Measurements from ENCODE around the gene EPHX1. TPM values are rescaled to one million over a fixed set of nuclear protein-coding genes. Genes with fewer than 3 reads are reported as not detected.

The EPHX1 gene
- total RNA-seq (ENCODE audit: low replicate concordance) = 10.7 and 45.7 TPM in 2 replicates

DNA sequence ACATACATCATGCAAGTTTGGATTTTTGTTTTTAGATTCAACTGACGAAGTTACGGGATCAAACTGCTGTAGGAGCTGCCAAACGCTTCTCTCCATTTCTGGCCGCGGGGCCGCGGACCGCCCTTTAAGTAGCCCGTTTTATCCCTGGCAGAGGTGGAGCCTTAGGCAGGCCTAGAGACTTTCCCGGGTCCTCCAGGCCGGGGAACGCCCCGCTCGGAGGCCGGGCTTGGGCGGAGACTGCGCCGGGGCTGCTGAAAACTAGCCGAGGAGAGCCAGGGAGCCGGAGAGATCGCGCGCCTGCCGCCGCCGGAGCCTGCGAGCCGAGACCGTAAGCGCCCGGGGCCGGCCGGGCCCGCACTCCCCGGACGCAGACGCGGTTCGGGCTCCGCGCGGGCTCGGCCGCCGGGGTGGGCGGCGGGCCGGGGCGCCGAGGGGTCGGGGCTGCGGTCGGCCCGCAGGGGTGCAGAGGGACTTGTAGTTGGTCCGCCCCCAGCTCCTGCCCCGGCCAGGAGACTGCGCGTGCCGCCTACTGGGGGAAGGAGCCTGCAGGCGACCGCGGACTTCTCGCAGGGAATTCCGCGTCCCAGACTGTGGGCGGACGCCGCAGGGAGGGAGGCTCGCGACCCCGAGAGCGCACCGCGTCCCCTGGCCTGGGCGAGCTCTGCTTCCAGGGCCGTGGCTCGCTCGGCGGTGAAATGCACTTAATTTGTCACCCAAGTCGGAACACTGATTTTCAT lies at the start of gene EPHX1:
EPHX1 (plus strand) TSS at position 283 of the 737 bp plus-strand sequence. CDS start 18,606 bp downstream, outside the sequence.

DNA sequence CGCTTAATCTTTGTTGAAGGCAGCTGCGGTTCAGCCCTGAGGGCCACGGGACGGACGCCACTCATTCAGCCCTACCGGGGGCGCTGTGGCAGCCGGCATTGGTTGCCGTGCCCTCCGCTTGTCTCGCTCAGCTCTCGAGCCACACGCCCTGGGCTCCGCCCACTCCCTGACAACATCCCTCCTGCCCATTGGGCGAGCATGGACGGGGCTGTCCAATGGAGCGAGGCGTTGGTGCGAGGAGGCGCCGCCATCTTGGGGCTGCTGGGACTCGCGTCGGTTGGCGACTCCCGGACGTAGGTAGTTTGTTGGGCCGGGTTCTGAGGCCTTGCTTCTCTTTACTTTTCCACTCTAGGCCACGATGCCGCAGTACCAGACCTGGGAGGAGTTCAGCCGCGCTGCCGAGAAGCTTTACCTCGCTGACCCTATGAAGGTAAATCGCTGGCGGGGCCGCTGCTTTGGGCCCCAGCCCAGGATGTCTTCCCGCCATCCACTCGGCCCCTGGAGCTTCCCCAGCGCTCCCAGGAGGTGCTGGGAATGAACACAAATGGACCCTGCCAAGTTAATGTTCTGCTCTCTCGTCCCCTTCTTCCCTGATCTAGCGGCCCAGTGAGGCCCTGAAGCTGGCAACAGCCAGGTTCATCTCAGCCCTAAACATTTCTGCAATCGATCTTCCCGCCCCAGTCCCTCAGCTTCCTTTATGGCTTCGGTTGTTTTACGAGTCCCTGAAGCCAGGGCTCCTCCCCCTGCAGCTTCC lies 32.2 kb upstream of the EPHX1 start, which contains the start of gene SRP9:
SRP9 (plus strand) TSS at position 244 of the 754 bp plus-strand sequence; CDS start at position 359, 115 bp downstream.

DNA sequence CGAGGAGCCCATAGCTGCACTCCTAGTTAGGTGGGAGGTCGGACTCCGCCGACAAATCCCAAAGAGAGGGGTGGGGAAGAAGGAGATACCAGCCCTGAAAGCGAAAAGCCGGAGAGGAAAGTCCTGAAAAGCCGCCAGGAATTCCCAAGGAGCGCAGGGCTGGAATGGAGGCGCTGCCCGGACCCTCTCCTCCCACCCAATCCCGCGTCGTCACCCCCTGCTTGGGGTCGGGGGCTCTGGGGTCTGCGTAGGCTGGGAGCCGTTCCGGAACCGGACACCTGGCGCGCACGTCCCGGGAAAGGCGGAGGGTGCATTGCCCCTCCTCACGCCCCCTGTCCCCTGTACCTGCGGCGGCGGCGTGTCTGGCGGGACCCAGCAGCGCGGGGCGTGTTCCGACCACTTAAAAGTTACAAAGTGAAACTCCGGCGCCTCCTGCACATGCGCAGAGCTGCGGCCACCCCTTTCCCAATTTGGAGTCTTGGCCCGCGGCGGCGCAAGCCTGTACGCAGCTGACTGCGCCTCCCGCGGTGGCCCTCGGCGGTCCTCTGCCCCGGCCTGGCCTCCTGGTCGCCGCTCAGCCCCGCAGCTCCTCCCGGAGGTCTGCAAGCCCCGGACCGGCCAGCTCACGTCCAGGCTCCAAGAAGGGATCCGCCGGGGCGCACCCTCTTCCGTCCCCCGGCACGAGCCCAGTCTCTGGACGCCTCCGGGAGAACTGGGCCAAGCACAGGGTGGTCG lies 72.2 kb downstream of the EPHX1 start, which contains the start of gene TMEM63A:
TMEM63A (minus strand) TSS at position 422 of the 735 bp plus-strand sequence. CDS start 4,800 bp downstream, outside the sequence.

DNA sequence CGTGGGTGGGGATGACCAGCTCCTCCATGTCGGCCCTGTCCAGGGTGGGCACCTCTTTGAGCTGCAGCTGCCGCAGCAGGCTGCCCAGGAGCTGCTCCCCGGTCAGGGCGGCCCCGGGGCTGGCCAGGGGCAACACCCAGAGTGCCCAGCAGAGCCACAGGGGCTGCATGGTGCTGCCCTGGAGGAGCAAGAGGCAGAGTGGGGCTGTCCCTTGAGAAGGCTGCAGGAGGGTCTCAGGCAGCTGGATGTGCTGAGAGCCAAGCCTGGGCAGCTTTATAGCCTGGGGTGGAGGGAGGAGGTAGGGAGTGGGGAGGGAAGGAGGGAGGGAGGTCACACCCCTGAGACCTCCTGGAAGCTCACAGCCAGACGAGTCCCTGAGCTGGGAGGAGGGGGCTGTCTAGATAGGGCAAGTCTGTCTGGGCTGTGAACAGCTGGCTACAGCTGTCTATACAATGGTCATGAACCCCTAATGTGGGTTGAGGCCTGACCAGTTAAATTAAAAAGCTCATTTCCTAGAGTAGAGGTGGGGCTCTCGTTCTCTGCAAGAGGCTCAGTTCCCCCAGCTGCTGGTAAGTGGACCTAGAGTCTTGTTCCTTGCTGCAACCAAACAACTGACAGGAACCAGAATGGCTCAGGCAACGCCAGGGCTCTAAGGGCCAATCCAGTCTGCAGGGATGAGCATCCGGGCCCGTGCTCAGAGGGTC lies 79.1 kb downstream of the EPHX1 start, which contains the start of gene LEFTY1:
LEFTY1 (minus strand) TSS at position 249 of the 704 bp plus-strand sequence; CDS start at position 169, 80 bp downstream.

Other genes starting within 250 kb of the EPHX1 start
- 136 and 155 TPM in 2 replicates for gene ENAH, start 157.0 kb upstream of the EPHX1 start, total RNA-seq (ENCODE audit: low replicate concordance)
- 205 and 218 TPM in 2 replicates for gene SRP9, start 32.3 kb upstream of the EPHX1 start, total RNA-seq (ENCODE audit: low replicate concordance)
- 12.0 and 19.3 TPM in 2 replicates for gene TMEM63A, start 72.3 kb downstream of the EPHX1 start, total RNA-seq (ENCODE audit: low replicate concordance)
- gene LEFTY1, start 79.0 kb downstream of the EPHX1 start, total RNA-seq (ENCODE audit: low replicate concordance) = 0.08 and 0.23 TPM in 2 replicates
- gene PYCR2, start 114.1 kb downstream of the EPHX1 start, total RNA-seq (ENCODE audit: low replicate concordance) = 30.3 and 34.9 TPM in 2 replicates
- gene LEFTY2, start 131.1 kb downstream of the EPHX1 start, total RNA-seq (ENCODE audit: low replicate concordance) = 0.08 TPM in 1 of 2 replicates, not detected in the other
- gene SDE2, start 189.2 kb downstream of the EPHX1 start, total RNA-seq (ENCODE audit: low replicate concordance) = 11.2 and 22.8 TPM in 2 replicates